Neural progenitor cell (in vitro differentiated cells): ENCODE measurements around the gene CLDN10. TPM values are rescaled to one million over a fixed set of nuclear protein-coding genes. Genes with fewer than 3 reads are reported as not detected.

ENCODE experiments used
- DNase-seq: peaks from one replicate; pipeline ENCODE4 v3.0.0-alpha.2; 2016; ENCODE audit warnings: low spot score
- H2AFZ ChIP-seq: fragments of 200-600 bp; sonication (generic); replicated peaks from 2 replicates; pipeline ENCODE4 v1.6.1; 2016; ENCODE audit warnings: antibody characterized with exemption
- H3F3A ChIP-seq: fragments of 200-600 bp; sonication (generic); 2 replicates; pipeline ENCODE4 v1.6.1; 2016; ENCODE audit warnings: antibody characterized with exemption, low read depth
- H3K27ac ChIP-seq: fragments of 200-600 bp; sonication (generic); 2 replicates; pipeline ENCODE4 v1.5.1; 2016; ENCODE audit warnings: mild to moderate bottlenecking
- H3K27me3 ChIP-seq: fragments of 200-600 bp; sonication (generic); 2 replicates; pipeline ENCODE4 v1.6.1; 2016; ENCODE audit warnings: mild to moderate bottlenecking, moderate library complexity
- H3K36me3 ChIP-seq: fragments of 200-600 bp; sonication (generic); 2 replicates; pipeline ENCODE4 v1.5.1; 2016
- H3K4me1 ChIP-seq: fragments of 200-600 bp; sonication (generic); 2 replicates; pipeline ENCODE4 v1.6.1; 2016; ENCODE audit warnings: mixed run types
- H3K4me2 ChIP-seq: fragments of 200-600 bp; sonication (generic); 2 replicates; pipeline ENCODE4 v1.6.1; 2016
- H3K4me3 ChIP-seq: fragments of 200-600 bp; sonication (generic); 2 replicates; pipeline ENCODE4 v1.5.1; 2016
- H3K79me2 ChIP-seq: fragments of 200-600 bp; sonication (generic); 2 replicates; pipeline ENCODE4 v1.6.1; 2016; ENCODE audit warnings: low read depth
- H3K9ac ChIP-seq: fragments of 200-600 bp; sonication (generic); 2 replicates; pipeline ENCODE4 v1.6.1; 2016
- H3K9me3 ChIP-seq: fragments of 200-600 bp; sonication (generic); 2 replicates; pipeline ENCODE4 v1.5.1; 2016; ENCODE audit warnings: low read depth
- H4K20me1 ChIP-seq: fragments of 200-600 bp; sonication (generic); 2 replicates; pipeline ENCODE4 v1.6.1; 2016; ENCODE audit warnings: low read depth
- H3K27ac Mint-ChIP-seq: 3 replicates; pipeline ENCODE4 v1.8.0; 2021; ENCODE audit warnings: mixed read lengths
- H3K27me3 Mint-ChIP-seq: 2 replicates; pipeline ENCODE4 v1.8.0; 2022; ENCODE audit warnings: low read depth, mild to moderate bottlenecking, inconsistent platforms, moderate library complexity, mixed read lengths; ENCODE audit not compliant: insufficient read depth
- H3K36me3 Mint-ChIP-seq: 3 replicates; pipeline ENCODE4 v1.8.0; 2021; ENCODE audit warnings: mixed read lengths
- H3K4me1 Mint-ChIP-seq: 3 replicates; pipeline ENCODE4 v1.8.0; 2021; ENCODE audit warnings: mixed read lengths
- H3K4me3 Mint-ChIP-seq: 3 replicates; pipeline ENCODE4 v1.8.0; 2021; ENCODE audit warnings: mild to moderate bottlenecking, moderate library complexity, mixed read lengths
- H3K9me3 Mint-ChIP-seq: 3 replicates; pipeline ENCODE4 v1.8.0; 2020; ENCODE audit warnings: mixed read lengths
- EZH2 ChIP-seq: fragments of 200-600 bp; sonication (generic); IDR thresholded peaks from 2 replicates; pipeline ENCODE4 v1.6.1; 2017; ENCODE audit warnings: antibody characterized with exemption, mild to moderate bottlenecking, moderate library complexity
- EZH2phosphoT487 ChIP-seq: fragments of 200-600 bp; sonication (generic); IDR thresholded peaks from 2 replicates; pipeline ENCODE4 v1.6.1; 2017; ENCODE audit warnings: antibody characterized with exemption
- total RNA-seq: library from RNA; depleted of rRNA; stranded (reverse); fragments of >200 nt; gene quantifications from 2 replicates; pipeline ENCODE4 v1.2.3, GENCODE V29; 2015; ENCODE audit warnings: low replicate concordance
- TF ChIP-seq, protein P1 (sequence below): fragments of 200-600 bp; sonication (generic); IDR thresholded peaks from 2 replicates; pipeline ENCODE4 v1.5.1; 2017; ENCODE audit warnings: antibody characterized with exemption, mild to moderate bottlenecking

The CLDN10 gene
- total RNA-seq, 1 donor from 2014 or later, result 25.5 TPM

DNA sequence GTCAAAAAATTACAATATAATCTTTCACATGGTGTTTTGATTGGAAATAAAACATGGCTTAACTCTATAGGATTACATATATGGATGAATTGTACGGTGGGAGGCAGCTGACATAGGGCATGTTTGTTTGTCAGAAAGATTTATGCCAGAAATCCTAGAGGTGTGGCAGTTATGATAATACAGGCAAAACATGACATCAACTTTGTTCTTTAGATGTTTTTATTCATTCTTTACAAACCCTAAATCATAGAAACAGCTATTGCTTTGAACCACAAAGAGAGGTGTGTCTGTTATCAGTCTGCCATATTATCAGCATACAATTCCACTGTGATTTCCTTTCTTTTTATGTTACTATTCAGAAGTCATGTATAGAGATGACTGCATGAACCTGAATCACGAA is 8.2 kb upstream of the CLDN10 start:
- Histone ChIP-seq H4K20me1 (no peaks in the 10 kb centered on the region), H3K27me3 (no peaks in the 10 kb centered on the region), H3K9me3 (no peaks in the 10 kb centered on the region), H3K4me3 (no peak overlapping the region), H3K4me1 (peaks cover 21% of the 10 kb centered on the region), H3K4me2 (no peak overlapping the region), H3K36me3 (no peaks in the 10 kb centered on the region), H3K9ac (no peak overlapping the region), H3K27ac (no peak overlapping the region), H3K79me2 (no peaks in the 10 kb centered on the region), H3F3A (peaks cover 8% of the 10 kb centered on the region), H2AFZ (no peak overlapping the region)
- TF ChIP-seq, protein P1, sequence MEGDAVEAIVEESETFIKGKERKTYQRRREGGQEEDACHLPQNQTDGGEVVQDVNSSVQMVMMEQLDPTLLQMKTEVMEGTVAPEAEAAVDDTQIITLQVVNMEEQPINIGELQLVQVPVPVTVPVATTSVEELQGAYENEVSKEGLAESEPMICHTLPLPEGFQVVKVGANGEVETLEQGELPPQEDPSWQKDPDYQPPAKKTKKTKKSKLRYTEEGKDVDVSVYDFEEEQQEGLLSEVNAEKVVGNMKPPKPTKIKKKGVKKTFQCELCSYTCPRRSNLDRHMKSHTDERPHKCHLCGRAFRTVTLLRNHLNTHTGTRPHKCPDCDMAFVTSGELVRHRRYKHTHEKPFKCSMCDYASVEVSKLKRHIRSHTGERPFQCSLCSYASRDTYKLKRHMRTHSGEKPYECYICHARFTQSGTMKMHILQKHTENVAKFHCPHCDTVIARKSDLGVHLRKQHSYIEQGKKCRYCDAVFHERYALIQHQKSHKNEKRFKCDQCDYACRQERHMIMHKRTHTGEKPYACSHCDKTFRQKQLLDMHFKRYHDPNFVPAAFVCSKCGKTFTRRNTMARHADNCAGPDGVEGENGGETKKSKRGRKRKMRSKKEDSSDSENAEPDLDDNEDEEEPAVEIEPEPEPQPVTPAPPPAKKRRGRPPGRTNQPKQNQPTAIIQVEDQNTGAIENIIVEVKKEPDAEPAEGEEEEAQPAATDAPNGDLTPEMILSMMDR, result no peak
- TF ChIP-seq EZH2phosphoT487 (no peak), EZH2 (no peak)
- Mint-ChIP-seq H3K27ac (no peak overlapping the region), H3K4me3 (no peak overlapping the region), H3K4me1 (peaks cover 5% of the 10 kb centered on the region), H3K27me3 (peaks cover 4% of the 10 kb centered on the region), H3K9me3 (no peaks in the 10 kb centered on the region), H3K36me3 (no peaks in the 10 kb centered on the region)
- DNase-seq, result no peak

DNA sequence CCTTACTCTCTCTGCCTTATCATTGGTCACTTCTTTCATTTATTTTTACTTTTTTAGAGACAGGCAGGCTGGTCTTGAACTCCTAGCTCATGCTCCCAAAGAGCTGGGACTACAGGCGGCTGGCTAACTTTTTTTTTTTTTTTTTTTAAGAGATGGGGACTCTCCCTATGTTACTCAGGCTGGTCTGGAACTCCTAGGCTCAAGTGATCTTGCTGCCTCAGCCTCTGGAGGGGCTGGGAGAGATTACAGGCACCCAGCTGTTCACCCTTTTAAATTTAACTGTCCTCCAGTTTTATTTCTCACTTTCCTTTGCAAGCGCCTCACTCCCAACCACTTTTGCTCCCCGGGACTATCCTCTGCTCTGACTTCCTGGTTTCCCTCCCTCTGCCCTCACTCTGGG is 5.6 kb upstream of the CLDN10 start:
- Histone ChIP-seq H4K20me1 (no peaks in the 10 kb centered on the region), H3K4me1 (peaks cover 16% of the 10 kb centered on the region), H3K9ac (no peak overlapping the region), H3K9me3 (no peaks in the 10 kb centered on the region), H2AFZ (no peak overlapping the region), H3F3A (peaks cover 8% of the 10 kb centered on the region), H3K27me3 (peaks cover 12% of the 10 kb centered on the region), H3K79me2 (no peaks in the 10 kb centered on the region), H3K4me2 (no peak overlapping the region), H3K4me3 (no peak overlapping the region), H3K36me3 (no peaks in the 10 kb centered on the region), H3K27ac (no peak overlapping the region)
- Mint-ChIP-seq H3K27ac (no peak overlapping the region), H3K36me3 (no peaks in the 10 kb centered on the region), H3K4me3 (no peak overlapping the region), H3K9me3 (no peaks in the 10 kb centered on the region), H3K27me3 (peaks cover 5% of the 10 kb centered on the region), H3K4me1 (peaks cover 6% of the 10 kb centered on the region)
- no peak for DNase-seq
- no peak for TF ChIP-seq EZH2phosphoT487
- TF ChIP-seq EZH2, result no peak
- TF ChIP-seq, protein P1, result no peak

DNA sequence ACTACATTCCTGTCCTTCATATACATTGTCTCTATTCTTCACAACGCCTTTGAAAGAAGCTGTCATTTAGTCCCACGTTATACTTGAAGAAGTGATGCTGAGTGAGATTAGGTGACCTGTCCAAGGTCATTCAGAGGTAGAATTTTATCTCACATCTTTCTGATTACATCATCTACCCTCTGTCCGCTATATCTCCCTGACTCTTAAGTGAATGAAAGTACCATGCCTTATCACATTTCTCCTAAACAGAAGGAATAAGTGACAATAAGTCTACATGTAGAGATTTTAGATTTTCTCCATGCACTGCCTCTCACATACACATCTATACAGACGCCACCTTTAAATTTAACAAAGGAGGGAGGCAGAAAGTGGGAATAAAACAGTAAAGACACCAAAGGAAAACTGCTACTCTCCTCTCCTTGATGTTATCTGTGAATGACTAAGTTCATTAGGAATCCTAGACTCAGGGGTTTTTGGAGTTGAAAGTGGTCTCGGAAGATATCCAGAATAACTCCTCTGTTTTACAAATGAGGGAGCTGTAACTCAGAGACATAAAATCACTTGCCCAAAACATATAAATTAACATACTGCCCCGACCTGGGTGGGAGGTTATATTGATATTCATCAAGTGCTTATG is 4.9 kb upstream of the CLDN10 start:
- no peak for TF ChIP-seq EZH2
- TF ChIP-seq EZH2phosphoT487, result no peak
- TF ChIP-seq, protein P1, result no peak
- no peak overlapping the region for H3K4me3 ChIP-seq

More for the DNA sequence above, 4.9 kb upstream of the CLDN10 start:
- Histone ChIP-seq H3K27me3 (peaks cover 18% of the 10 kb centered on the region), H3K4me2 (no peak overlapping the region), H4K20me1 (no peaks in the 10 kb centered on the region), H3K9me3 (no peaks in the 10 kb centered on the region), H3K27ac (no peak overlapping the region), H3K9ac (no peak overlapping the region), H3K4me1 (peaks cover 20% of the 10 kb centered on the region), H3K79me2 (no peaks in the 10 kb centered on the region), H2AFZ (no peak overlapping the region), H3K36me3 (no peaks in the 10 kb centered on the region), H3F3A (peaks cover 8% of the 10 kb centered on the region)
- DNase-seq, result no peak
- peaks cover 7% of the 10 kb centered on the region for H3K4me1 Mint-ChIP-seq
- no peaks in the 10 kb centered on the region for H3K36me3 Mint-ChIP-seq
- no peaks in the 10 kb centered on the region for H3K9me3 Mint-ChIP-seq
- peaks cover 6% of the 10 kb centered on the region for H3K27me3 Mint-ChIP-seq
- no peak overlapping the region for H3K4me3 Mint-ChIP-seq
- no peak overlapping the region for H3K27ac Mint-ChIP-seq
